H1 (cell line): ENCODE measurements around the gene GCSH. TPM values are rescaled to one million over a fixed set of nuclear protein-coding genes. Genes with fewer than 3 reads are reported as not detected.

Experiments
- SAP30 ChIP-seq: fragments of 300-600 bp; sonication (generic); IDR thresholded peaks from 2 replicates; pipeline ENCODE4 v1.7.1; 2012; ENCODE audit warnings: low read length, moderate library complexity, mild to moderate bottlenecking, inconsistent platforms; ENCODE audit not compliant: insufficient read depth, insufficient replicate concordance
- polyA plus RNA-seq, 7 experiments: library from polyadenylated mRNA; depleted of rRNA in 3 of 7; stranded (reverse) in 5 of 7; unstranded in 2 of 7; fragments of >200 nt in 5 of 7; fragments of 200-250 nt in 2 of 7; gene quantifications; 1 replicate in 5 of 7; 2 replicates in 1 of 7; 4 replicates in 1 of 7; pipeline versions ENCODE4 v1.2.1 to v1.2.3, GENCODE V29; 2011 to 2013; ENCODE audit warnings: missing spikeins in 2 of 7, mixed read lengths in 2 of 7
- total RNA-seq: library from RNA; stranded (reverse); fragmentation: NEBNext Ultra II Directional; extraction: Animal tissue kit (Norgen Biotek cat#: 25700); gene quantifications from 2 replicates; pipeline ENCODE4 v1.2.1, GENCODE V29; 2021

Gene GCSH
- total and polyA plus RNA-seq, 2 of the 8 experiments (the other 6 are each of a cell fraction or from before 2014, with no cell fraction given) = 28.2 to 108 TPM

- TF ChIP-seq SAP30 = no peak
Observed at GRCh38 chr16:81067166-81067565, 29.0 kb downstream of the GCSH start (continued).
